Uterus (tissue), 2 donors: Measurements from ENCODE around the gene UQCRC2.

ENCODE experiments used
- CTCF ChIP-seq, 4 experiments: fragments of 200-600 bp in 2 of 4; fragments of 450-650 bp in 2 of 4; sonication (generic) in 2 of 4; IDR thresholded peaks; one replicate each; pipeline ENCODE4 v1.5.1; 2016 to 2019; ENCODE audit warnings: antibody characterized with exemption in 4 of 4, mild to moderate bottlenecking in 2 of 4, moderate library complexity in 1 of 4
- POLR2A ChIP-seq, 2 donors: fragments of 450-650 bp; IDR thresholded peaks; one replicate each; pipeline ENCODE4 v1.6.1; 2016; ENCODE audit warnings: antibody characterized with exemption in 2 of 2, mild to moderate bottlenecking in 1 of 2, moderate library complexity in 1 of 2

- no peak for TF ChIP-seq CTCF (IDR thresholded peaks at IDR 0.05)
- TF ChIP-seq POLR2A (IDR thresholded peaks at IDR 0.05), result no peak
These were observed 59.1 kb downstream of the UQCRC2 start for GRCh38 chr16:22012241-22012640.
